GM12878 (cell line): Measurements from ENCODE around the gene TSSC4.

Source experiments
- ATF7 ChIP-seq: fragments of 450-650 bp; IDR thresholded peaks from 2 replicates; pipeline ENCODE4 v1.6.1; 2016; ENCODE audit warnings: low read depth, mild to moderate bottlenecking
- CEBPB ChIP-seq, 2 experiments: fragments of 150-350 bp in 1 of 2; IDR thresholded peaks; 2 replicates each; pipeline ENCODE4 v1.6.1; 2012 to 2014; ENCODE audit warnings: low read depth in 2 of 2, low read length in 2 of 2, borderline replicate concordance in 1 of 2, inconsistent platforms in 1 of 2
- NFXL1 ChIP-seq: fragments of 450-650 bp; IDR thresholded peaks from 2 replicates; pipeline ENCODE4 v1.6.1; 2017; ENCODE audit warnings: antibody characterized with exemption, mild to moderate bottlenecking, borderline replicate concordance
- NFYB ChIP-seq: IDR thresholded peaks from 2 replicates; pipeline ENCODE4 v1.6.1; 2011; ENCODE audit warnings: low read depth, mild to moderate bottlenecking, low read length, improper control_type of control experiment, moderate library complexity; ENCODE audit not compliant: insufficient read depth
- NR2F1 ChIP-seq: fragments of 450-650 bp; conservative IDR thresholded peaks from 2 replicates; pipeline ENCODE4 v1.6.1; 2017; ENCODE audit warnings: mild to moderate bottlenecking
- POLR2AphosphoS2 ChIP-seq: IDR thresholded peaks from 2 replicates; pipeline ENCODE4 v1.6.1; 2011; ENCODE audit warnings: low read depth, mild to moderate bottlenecking, low read length, improper control_type of control experiment, moderate library complexity
- SRF ChIP-seq, 2 experiments: IDR thresholded peaks; 2 replicates each; pipeline ENCODE4 v1.6.1; 2011; ENCODE audit warnings: low read depth in 2 of 2, low read length in 2 of 2, mild to moderate bottlenecking in 1 of 2, moderate library complexity in 1 of 2
- TAF1 ChIP-seq: IDR thresholded peaks from 2 replicates; pipeline ENCODE4 v1.6.1; 2011; ENCODE audit warnings: mild to moderate bottlenecking, low read depth, low read length, borderline replicate concordance
- TF ChIP-seq, protein P1 (sequence below): fragments of 450-650 bp; conservative IDR thresholded peaks from 2 replicates; pipeline ENCODE4 v1.6.1; 2017; ENCODE audit warnings: mild to moderate bottlenecking, moderate library complexity
- TF ChIP-seq, protein P2 (sequence below), 3 experiments: IDR thresholded peaks in 2 of 3; conservative IDR thresholded peaks in 1 of 3; 2 replicates each; pipeline ENCODE4 v1.5.1; 2011; ENCODE audit warnings: low read depth in 3 of 3, low read length in 3 of 3, mild to moderate bottlenecking in 3 of 3, control low read depth in 2 of 3, moderate library complexity in 2 of 3, inconsistent platforms in 1 of 3, mixed read lengths in 1 of 3; ENCODE audit not compliant: control insufficient read depth in 2 of 3, insufficient read depth in 1 of 3; ENCODE audit errors: extremely low read depth in 1 of 3
- TF ChIP-seq, protein P3 (sequence below): fragments of 450-650 bp; IDR thresholded peaks from 2 replicates; pipeline ENCODE4 v1.6.1; 2016; ENCODE audit warnings: mild to moderate bottlenecking
- TF ChIP-seq, protein P4 (sequence below): fragments of 450-650 bp; IDR thresholded peaks from 2 replicates; pipeline ENCODE4 v1.6.1; 2018; ENCODE audit warnings: borderline replicate concordance, mild to moderate bottlenecking; ENCODE audit not compliant: partially characterized antibody

DNA sequence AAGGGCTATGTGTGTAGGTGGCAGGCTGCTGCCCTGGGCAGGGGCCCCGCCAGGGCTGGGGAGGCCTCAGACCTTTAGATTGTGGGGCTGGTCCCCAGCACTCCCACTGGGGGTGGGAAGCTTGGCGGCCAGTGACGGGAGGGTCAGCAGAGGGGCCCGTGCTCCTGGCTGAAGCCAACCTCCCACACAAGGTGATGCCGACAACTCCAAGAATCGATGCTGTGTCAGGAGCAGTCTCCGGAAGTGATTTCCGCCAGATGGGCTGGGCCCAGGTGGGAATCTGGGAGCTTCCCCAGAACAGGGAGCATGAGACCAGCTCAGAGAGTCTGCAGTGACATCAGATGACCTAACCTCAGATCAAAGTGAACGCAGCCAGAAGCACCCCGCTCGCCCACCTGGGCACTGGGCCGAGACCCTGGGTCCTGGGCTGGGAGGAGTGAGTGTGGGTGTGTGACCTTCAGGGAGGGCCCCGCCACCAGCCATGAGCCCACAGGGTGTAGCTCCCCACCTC is 36.0 kb downstream of the TSSC4 start:
- TF ChIP-seq, protein P1, sequence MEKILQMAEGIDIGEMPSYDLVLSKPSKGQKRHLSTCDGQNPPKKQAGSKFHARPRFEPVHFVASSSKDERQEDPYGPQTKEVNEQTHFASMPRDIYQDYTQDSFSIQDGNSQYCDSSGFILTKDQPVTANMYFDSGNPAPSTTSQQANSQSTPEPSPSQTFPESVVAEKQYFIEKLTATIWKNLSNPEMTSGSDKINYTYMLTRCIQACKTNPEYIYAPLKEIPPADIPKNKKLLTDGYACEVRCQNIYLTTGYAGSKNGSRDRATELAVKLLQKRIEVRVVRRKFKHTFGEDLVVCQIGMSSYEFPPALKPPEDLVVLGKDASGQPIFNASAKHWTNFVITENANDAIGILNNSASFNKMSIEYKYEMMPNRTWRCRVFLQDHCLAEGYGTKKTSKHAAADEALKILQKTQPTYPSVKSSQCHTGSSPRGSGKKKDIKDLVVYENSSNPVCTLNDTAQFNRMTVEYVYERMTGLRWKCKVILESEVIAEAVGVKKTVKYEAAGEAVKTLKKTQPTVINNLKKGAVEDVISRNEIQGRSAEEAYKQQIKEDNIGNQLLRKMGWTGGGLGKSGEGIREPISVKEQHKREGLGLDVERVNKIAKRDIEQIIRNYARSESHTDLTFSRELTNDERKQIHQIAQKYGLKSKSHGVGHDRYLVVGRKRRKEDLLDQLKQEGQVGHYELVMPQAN = no peak
- TF ChIP-seq, protein P2, sequence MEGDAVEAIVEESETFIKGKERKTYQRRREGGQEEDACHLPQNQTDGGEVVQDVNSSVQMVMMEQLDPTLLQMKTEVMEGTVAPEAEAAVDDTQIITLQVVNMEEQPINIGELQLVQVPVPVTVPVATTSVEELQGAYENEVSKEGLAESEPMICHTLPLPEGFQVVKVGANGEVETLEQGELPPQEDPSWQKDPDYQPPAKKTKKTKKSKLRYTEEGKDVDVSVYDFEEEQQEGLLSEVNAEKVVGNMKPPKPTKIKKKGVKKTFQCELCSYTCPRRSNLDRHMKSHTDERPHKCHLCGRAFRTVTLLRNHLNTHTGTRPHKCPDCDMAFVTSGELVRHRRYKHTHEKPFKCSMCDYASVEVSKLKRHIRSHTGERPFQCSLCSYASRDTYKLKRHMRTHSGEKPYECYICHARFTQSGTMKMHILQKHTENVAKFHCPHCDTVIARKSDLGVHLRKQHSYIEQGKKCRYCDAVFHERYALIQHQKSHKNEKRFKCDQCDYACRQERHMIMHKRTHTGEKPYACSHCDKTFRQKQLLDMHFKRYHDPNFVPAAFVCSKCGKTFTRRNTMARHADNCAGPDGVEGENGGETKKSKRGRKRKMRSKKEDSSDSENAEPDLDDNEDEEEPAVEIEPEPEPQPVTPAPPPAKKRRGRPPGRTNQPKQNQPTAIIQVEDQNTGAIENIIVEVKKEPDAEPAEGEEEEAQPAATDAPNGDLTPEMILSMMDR (IDR thresholded peaks at IDR 0.05 in 2 of 3, conservative IDR thresholded peaks at IDR 0.05 in 1 of 3; ENCODE audit: control insufficient read depth in 2 of 3, extremely low read depth in 1 of 3, insufficient read depth in 1 of 3, low read depth in 3 of 3, low read length in 3 of 3) = no peak
- no peak for TF ChIP-seq NR2F1
- TF ChIP-seq, protein P3, sequence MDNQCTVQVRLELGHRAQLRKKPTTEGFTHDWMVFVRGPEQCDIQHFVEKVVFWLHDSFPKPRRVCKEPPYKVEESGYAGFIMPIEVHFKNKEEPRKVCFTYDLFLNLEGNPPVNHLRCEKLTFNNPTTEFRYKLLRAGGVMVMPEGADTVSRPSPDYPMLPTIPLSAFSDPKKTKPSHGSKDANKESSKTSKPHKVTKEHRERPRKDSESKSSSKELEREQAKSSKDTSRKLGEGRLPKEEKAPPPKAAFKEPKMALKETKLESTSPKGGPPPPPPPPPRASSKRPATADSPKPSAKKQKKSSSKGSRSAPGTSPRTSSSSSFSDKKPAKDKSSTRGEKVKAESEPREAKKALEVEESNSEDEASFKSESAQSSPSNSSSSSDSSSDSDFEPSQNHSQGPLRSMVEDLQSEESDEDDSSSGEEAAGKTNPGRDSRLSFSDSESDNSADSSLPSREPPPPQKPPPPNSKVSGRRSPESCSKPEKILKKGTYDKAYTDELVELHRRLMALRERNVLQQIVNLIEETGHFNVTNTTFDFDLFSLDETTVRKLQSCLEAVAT = no peak
- no peak for TF ChIP-seq NFXL1
- no peak for TF ChIP-seq TAF1
- TF ChIP-seq NFYB = no peak
- TF ChIP-seq POLR2AphosphoS2 = no peak
- no peak for TF ChIP-seq ATF7
- TF ChIP-seq CEBPB (IDR thresholded peaks at IDR 0.05; ENCODE audit: borderline replicate concordance in 1 of 2, low read depth in 2 of 2, low read length in 2 of 2) = no peak
- TF ChIP-seq, protein P4, sequence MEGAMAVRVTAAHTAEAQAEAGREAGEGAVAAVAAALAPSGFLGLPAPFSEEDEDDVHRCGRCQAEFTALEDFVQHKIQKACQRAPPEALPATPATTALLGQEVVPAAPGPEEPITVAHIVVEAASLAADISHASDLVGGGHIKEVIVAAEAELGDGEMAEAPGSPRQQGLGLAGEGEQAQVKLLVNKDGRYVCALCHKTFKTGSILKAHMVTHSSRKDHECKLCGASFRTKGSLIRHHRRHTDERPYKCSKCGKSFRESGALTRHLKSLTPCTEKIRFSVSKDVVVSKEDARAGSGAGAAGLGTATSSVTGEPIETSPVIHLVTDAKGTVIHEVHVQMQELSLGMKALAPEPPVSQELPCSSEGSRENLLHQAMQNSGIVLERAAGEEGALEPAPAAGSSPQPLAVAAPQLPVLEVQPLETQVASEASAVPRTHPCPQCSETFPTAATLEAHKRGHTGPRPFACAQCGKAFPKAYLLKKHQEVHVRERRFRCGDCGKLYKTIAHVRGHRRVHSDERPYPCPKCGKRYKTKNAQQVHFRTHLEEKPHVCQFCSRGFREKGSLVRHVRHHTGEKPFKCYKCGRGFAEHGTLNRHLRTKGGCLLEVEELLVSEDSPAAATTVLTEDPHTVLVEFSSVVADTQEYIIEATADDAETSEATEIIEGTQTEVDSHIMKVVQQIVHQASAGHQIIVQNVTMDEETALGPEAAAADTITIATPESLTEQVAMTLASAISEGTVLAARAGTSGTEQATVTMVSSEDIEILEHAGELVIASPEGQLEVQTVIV = no peak
- TF ChIP-seq SRF (IDR thresholded peaks at IDR 0.05; ENCODE audit: low read depth in 2 of 2, low read length in 2 of 2) = no peak
